Lower leg skin (tissue), 4 donors: ENCODE measurements around the gene MTFR1L. TPM values are rescaled to one million over a fixed set of nuclear protein-coding genes. Genes with fewer than 3 reads are reported as not detected.

Source experiments
- DNase-seq, 2 donors: peaks; one replicate each; pipeline ENCODE4 v3.0.0-alpha.2; 2019; ENCODE audit warnings: low spot score in 2 of 2
- H3K4me3 ChIP-seq: fragments of 200-600 bp; sonication (generic); 2 replicates; pipeline ENCODE4 v1.5.1; 2017; ENCODE audit warnings: mild to moderate bottlenecking, low read depth; ENCODE audit not compliant: poor library complexity, severe bottlenecking
- POLR2A ChIP-seq, 2 donors: fragments of 450-650 bp; IDR thresholded peaks; one replicate each; pipeline ENCODE4 v1.6.1; 2016 to 2017; ENCODE audit warnings: antibody characterized with exemption in 2 of 2, mild to moderate bottlenecking in 1 of 2, moderate library complexity in 1 of 2
- WGBS, 2 donors: methylation state at CpG; one replicate each; pipeline ENCODE4 v1.1.5; 2018; 5-methylcytosine and 5-hydroxymethylcytosine counted together
- intact Hi-C: fragments of 100-400 bp; cut with DNase I; formaldehyde crosslinking; loops from one replicate; pipeline ENCODE4 v1.15.0; 2023; ENCODE audit warnings: low total_unique reads
- total RNA-seq, 4 donors: library from RNA; depleted of rRNA; stranded (reverse); fragments of >200 nt; gene quantifications; one replicate each; pipeline ENCODE4 v1.1.0, GENCODE V29; 2016
- TF ChIP-seq, protein P1 (sequence below), 3 donors: fragments of 450-650 bp; IDR thresholded peaks; one replicate each; pipeline ENCODE4 v1.5.1; 2016; ENCODE audit warnings: antibody characterized with exemption in 3 of 3, mild to moderate bottlenecking in 3 of 3, moderate library complexity in 2 of 3

Gene MTFR1L
- total RNA-seq, 4 donors from 2014 or later: 34.9 to 46.1 (median 39.7) TPM

DNA sequence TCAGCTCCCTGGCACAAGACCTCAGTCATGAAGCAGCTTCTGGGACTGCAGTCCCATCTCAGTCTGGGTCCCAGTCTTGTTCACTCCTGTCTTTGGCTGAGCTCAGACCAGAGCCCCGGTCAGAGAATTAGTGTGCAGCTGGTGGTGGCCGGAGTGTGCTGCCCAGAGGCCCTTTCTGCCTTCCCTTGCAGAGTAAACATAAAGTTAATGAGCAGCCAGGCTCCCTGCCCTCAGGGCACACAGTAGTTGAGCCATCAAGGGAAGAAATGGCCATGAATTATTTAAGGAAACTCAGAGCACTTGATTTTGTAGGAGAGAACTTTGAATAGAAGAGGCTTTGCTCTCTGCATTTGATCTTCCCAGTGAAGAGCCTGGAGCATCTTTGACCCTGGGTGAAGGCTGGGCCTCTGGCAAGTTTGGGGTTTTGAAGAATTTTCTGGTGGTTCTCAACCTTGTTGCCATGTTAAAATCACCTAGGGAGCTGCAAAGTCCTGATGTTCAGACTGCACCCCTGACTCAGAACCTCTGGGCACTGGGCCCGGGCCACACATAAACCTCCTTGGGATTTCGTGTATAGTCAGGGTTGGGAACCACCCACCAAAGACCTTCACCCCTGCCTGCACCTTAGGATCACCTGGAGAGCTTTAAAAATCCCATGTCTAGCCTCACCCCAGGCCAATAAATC lies 46.2 kb upstream of the MTFR1L start:
- intact Hi-C loops: no loop called here
- WGBS, 2 donors: 58 to 68% methylated on average over 4 of the region's 4 CpGs
- no peak for DNase-seq
- TF ChIP-seq, protein P1, sequence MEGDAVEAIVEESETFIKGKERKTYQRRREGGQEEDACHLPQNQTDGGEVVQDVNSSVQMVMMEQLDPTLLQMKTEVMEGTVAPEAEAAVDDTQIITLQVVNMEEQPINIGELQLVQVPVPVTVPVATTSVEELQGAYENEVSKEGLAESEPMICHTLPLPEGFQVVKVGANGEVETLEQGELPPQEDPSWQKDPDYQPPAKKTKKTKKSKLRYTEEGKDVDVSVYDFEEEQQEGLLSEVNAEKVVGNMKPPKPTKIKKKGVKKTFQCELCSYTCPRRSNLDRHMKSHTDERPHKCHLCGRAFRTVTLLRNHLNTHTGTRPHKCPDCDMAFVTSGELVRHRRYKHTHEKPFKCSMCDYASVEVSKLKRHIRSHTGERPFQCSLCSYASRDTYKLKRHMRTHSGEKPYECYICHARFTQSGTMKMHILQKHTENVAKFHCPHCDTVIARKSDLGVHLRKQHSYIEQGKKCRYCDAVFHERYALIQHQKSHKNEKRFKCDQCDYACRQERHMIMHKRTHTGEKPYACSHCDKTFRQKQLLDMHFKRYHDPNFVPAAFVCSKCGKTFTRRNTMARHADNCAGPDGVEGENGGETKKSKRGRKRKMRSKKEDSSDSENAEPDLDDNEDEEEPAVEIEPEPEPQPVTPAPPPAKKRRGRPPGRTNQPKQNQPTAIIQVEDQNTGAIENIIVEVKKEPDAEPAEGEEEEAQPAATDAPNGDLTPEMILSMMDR (IDR thresholded peaks at IDR 0.05): no peak
- no peak for TF ChIP-seq POLR2A (IDR thresholded peaks at IDR 0.05)
- no peak overlapping the region for H3K4me3 ChIP-seq

DNA sequence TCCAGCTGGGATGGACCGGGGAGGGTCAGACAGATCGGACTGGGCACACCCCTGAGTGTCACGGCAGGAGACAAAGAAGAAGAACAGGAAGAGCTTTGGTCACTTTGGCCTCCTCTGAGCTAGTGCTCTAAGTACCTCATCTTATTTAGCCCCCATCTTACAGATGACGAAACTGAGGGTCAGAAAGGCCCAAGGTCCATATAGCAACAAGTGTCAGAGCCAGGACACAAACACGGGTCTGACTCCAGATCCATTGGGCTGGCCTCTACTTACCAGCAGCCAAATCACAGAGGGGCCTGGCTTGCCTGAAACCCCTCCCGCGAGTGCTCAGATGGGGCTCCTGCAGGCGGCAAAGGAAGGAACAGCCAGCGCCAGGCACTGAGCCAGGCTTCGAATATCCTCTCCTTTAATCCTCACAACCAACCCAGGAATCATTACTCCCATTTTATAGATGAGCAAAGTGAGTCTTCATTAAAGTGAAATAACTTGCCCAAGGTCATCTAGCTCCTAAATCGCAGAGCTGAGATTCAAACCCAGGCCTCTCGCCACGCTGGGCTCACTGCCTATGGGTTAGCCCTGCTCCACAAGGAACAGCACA lies 45.4 kb upstream of the MTFR1L start:
- 77 to 85% methylated on average over 13 of the region's 13 CpGs for WGBS, 2 donors
- H3K4me3 ChIP-seq: no peak overlapping the region
- no peak for TF ChIP-seq POLR2A (IDR thresholded peaks at IDR 0.05)
- TF ChIP-seq, protein P1 (IDR thresholded peaks at IDR 0.05): no peak
- DNase-seq: no peak
- intact Hi-C loops: no loop called here

DNA sequence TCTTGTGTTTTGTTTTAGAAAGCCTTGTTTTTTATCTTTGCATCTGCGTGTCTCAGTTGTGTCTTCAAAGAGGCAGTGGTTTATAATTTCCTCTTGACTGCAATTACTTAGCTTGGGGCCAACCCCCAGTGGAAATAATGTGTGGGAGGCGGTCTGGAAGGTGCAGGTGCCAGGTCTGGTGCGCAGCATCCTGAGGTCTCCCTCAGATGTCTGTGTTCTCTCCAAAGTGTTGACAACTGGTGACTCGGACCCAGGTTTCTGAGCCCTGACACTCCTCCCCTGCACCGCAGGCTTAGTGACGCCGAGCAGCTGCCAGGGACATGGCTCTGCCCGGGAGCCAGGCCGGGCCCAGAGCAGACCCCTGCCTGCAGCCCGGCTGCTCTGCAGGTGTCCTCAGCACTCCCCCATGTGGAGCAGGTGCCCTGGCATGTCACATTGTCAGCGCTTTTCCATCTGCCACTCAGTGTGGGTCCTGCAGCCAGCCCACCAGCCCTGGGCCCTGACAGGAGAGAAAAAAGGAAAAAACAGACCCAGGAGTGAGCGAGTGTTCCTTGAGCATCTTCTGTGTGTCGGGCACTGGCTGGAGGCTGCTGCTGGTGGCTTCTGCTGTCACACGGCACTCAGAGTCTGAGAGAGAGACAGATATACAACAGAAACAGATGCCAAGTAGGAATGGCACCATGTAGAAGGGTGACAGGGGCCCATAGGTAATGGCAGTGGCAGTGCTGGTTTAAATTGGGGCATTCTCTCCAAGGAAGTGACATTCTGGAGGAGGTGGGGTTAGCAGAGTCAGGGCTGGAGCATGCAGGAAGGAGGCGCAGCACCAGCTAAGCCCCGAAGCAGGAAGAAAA lies 44.6 kb upstream of the MTFR1L start:
- H3K4me3 ChIP-seq: no peak overlapping the region
- no peak for TF ChIP-seq POLR2A (IDR thresholded peaks at IDR 0.05)
- TF ChIP-seq, protein P1 (IDR thresholded peaks at IDR 0.05): no peak
- 70 to 76% methylated on average over 16 of the region's 16 CpGs for WGBS, 2 donors
- no peak for DNase-seq
- intact Hi-C loops: no loop called here

DNA sequence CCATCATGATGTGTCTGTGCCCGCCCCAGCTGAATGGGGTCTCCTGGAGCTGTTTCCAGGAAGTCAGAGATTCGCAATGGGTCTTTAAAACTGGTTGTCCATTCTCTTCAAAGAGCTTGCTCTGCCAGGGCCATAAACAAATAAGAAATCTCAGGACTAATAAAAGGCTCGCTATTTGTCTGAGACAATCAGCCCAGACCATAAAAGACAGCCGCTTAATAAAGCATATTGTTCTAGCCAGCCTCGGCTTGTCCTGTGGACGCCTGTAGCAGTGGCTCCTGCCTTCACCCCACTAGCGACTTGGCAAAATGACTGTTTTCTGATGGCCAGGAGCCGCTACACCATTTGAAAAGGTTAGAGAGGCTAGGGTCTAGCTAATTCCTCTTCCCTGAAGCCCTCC lies 40.4 kb upstream of the MTFR1L start:
- WGBS, 2 donors: 85 to 87% methylated on average over 8 of the region's 8 CpGs
- DNase-seq: no peak

DNA sequence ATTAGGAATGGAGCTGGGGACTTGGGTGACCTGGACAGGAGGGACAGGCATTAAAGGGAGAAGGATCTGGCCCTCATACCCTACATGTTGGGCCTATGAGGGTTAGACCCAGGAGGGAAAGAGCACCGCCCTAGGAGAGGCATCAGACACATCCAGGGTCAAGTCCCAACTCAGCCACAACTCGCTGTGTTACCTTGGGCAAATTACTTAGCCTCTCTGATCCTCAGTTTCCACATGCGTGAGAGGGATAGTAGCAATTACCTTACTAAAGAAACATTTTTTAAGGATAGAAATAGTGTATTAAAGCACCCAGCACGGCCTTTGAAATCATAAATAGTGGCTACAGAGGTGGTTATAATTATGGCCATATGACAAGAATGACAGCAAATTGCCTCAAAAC lies 39.9 kb upstream of the MTFR1L start:
- WGBS, 2 donors: 95 to 97% methylated on average over 4 of the region's 4 CpGs
- H3K4me3 ChIP-seq: no peak overlapping the region
- TF ChIP-seq, protein P1 (IDR thresholded peaks at IDR 0.05): no peak
- no peak for TF ChIP-seq POLR2A (IDR thresholded peaks at IDR 0.05)
- DNase-seq: no peak
- intact Hi-C loops: no loop called here

More for the DNA sequence above, 40.4 kb upstream of the MTFR1L start:
- no peak for TF ChIP-seq POLR2A (IDR thresholded peaks at IDR 0.05)
- TF ChIP-seq, protein P1 (IDR thresholded peaks at IDR 0.05): no peak
- H3K4me3 ChIP-seq: no peak overlapping the region
- intact Hi-C loops: no loop called here
